VCaP (cell line): ENCODE results near the gene RAPGEF1.

Source experiments
- H3K27ac ChIP-seq: fragments of 450-650 bp; 2 replicates; pipeline ENCODE4 v1.5.1; 2017
- TF ChIP-seq, protein P1 (sequence below): fragments of 450-650 bp; conservative IDR thresholded peaks from 2 replicates; pipeline ENCODE4 v1.5.1; 2017; ENCODE audit warnings: mild to moderate bottlenecking, moderate library complexity

RAPGEF1 gene

DNA sequence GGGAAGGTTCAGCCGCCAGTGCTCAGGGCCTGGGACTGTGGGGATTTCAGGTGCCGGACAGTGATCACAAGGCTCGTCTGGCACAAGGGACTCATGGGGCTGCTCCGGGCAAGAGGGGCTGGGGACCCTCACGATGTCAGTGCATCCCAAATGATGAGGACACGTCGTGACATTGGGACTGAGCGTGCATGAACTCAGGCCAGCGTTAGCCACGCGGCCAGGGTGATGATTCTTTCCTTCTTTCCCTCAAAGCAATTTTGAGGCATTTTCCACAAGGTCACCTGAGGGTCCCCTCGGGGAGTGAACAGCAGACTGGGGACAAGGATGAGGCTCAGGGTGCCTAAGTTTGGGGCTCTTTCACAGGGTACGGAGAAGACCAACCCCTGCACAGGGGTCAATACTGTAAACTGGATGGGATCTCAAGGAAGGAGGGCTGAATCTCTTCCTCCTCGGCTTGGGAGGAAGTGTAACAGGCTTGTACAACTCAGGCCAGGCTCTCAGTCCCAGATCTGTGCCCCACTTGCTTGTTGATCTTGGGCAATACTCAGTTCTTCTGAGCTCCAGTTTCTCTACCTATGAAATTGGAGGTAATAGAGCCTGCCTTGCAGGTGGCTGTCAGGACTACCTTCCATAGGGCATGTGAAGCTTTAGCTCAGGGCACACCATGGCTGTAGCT is 116.1 kb downstream of the RAPGEF1 start:
- no peak overlapping the region for H3K27ac ChIP-seq

DNA sequence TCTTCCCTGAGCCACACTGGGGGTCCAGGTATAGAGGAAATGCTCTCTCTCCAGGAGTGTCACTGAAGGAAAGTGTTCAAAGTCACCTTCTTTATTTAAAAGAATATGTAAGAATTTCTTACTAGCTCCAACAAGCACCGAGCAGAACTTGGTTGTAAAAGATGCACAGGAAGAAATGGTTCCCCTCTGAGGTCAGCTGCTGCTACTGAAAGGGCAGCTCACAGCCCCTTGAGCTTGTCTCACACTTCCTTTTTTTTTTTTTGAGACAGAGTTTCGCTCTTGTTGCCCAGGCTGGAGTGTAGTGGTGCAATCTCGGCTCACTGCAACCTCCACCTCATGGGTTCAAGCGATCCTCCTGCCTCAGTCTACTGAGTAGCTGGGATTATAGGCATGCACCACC is 117.4 kb downstream of the RAPGEF1 start:
- no peak overlapping the region for H3K27ac ChIP-seq
- TF ChIP-seq, protein P1, sequence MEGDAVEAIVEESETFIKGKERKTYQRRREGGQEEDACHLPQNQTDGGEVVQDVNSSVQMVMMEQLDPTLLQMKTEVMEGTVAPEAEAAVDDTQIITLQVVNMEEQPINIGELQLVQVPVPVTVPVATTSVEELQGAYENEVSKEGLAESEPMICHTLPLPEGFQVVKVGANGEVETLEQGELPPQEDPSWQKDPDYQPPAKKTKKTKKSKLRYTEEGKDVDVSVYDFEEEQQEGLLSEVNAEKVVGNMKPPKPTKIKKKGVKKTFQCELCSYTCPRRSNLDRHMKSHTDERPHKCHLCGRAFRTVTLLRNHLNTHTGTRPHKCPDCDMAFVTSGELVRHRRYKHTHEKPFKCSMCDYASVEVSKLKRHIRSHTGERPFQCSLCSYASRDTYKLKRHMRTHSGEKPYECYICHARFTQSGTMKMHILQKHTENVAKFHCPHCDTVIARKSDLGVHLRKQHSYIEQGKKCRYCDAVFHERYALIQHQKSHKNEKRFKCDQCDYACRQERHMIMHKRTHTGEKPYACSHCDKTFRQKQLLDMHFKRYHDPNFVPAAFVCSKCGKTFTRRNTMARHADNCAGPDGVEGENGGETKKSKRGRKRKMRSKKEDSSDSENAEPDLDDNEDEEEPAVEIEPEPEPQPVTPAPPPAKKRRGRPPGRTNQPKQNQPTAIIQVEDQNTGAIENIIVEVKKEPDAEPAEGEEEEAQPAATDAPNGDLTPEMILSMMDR: no peak

More for the DNA sequence above, 116.1 kb downstream of the RAPGEF1 start:
- TF ChIP-seq, protein P1: no peak

DNA sequence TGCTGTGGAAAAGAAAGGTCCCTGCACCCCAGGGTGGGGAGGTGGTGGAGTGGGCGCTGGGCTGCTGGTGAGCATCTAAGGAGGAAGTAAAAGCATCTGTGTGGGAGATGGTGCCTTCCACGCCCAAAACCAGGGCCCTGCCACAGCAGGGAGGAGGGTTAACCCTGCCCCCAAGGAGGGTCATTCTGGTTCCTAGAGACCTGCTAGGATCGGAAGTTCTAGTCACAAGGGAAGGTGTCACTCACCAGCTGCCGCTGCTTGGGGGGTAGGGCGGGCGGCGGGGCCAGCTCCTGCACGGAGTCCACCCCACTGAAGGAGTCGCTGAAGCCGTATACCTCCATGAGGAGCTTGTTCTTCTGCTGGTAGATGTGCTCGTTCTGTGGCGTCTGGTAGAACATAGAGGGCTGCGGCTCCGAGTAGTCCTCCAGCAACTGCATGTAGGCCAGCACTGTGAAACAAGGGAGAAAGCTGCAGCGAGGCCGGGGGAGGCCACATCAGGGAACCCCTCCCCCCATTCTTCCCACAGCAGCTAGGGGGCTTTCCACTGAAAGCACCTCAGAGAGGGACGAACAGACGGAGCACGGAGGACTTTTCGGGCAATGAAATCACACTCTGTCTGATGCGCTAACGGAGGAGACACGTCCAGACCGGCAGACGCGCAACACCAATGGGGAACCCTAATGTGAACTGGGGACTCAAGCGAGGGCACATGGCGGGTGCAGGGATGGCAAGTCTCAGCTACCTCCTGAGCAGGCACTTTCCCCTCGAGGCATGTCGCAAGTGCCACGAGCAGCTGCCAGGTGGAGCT is 118.1 kb downstream of the RAPGEF1 start:
- no peak overlapping the region for H3K27ac ChIP-seq
- TF ChIP-seq, protein P1: no peak

DNA sequence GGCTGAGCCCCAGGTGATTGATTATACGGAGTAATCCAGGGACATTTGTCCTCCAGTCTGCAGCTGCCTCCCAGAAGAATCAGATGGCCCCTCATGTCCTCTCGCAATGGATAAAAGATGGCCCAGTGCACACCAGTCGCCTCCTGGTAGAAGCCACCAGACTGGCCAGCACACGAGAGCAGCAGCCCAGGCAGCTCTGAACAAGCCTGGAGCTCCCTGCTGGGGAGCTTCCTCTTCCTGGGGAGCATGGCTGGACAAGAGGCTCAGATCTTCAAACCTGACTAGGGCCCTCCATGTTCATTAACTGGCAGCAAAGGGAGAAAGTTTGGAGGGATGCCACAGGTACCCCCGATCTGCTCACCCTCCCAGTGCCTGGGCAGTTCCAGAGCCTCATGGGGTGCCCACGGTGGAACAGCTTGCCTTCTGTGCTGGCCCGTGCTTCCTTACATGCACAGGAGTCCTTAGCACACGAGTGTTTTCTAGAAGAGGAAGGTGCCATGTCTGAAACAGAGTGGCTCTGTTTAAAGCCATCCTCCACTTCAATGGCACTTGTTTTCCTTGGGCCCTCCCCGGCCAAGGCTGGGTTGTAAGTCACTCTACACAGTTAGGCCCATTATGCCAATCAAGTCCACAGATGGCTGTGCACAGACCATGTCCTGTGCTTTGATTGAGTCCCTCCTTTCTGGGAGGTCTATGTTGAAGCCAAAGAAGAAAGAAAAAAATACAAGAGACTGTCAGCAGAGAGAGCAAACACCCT is 118.9 kb downstream of the RAPGEF1 start:
- no peak overlapping the region for H3K27ac ChIP-seq
- TF ChIP-seq, protein P1: no peak

DNA sequence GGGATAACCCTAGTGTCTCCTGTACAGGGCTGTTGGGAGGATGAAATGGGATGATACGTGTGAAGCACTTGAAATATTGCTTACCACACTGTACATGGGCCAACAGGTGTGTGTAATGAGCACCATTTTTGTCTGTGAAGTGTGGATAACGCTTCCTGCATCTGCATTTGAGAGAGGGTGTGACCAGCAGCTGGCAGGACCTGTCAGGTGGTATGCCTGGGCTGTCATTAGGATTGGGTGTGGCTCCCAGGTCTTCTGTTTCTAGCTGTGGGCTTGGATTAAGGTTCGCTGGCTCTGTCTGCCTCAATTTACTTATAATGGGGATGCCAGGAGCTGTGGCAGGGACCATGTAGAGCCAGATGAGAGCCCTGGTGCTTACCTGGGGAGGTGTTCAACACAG is 120.2 kb downstream of the RAPGEF1 start:
- TF ChIP-seq, protein P1: no peak

DNA sequence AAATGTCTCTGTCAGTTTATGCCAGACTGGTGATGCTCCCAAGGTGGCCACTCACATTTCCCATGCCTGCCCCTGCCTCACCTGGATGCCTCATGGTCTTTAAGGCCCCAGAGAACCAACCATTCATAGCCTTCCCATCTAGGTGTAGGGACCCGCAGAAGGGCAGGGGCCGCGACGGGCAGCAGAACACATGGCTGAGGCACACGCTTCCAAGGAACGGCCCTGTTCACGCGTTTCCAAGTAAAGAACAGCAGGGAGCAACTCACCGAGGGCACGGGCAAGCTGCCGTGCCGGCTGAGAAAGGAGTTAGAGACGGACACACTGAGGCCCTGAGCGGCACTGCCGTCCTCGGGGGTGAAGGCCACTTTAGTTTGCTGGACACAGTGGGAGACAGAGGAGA is 121.1 kb downstream of the RAPGEF1 start:
- TF ChIP-seq, protein P1: no peak
- peak overlapping the region; percentile 55 for H3K27ac ChIP-seq

More for the DNA sequence above, 120.2 kb downstream of the RAPGEF1 start:
- H3K27ac ChIP-seq: no peak overlapping the region

DNA sequence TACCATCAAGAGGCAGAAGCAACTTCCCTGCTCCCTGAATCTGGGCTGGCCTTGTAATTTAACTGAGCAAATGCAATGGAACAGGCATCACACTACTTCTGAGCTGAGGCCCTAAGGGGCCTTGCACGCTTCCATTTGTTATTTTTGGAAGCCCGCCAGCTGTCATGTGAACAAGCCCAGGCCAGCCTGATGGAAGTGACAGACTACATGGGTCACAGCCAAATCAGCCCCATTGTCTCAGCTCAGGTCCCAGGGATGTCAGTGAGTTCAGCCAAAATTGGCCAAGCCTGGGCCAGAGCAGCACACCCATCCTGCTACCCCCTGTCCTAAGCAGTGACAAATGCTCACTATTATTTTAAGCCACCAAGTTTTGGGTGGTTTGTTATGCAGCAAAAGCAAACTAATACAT is 121.8 kb downstream of the RAPGEF1 start:
- TF ChIP-seq, protein P1: no peak
- peak overlapping the region; percentile 55 for H3K27ac ChIP-seq
